ENCODE results near the gene ERFE. TPM values are rescaled to one million over a fixed set of nuclear protein-coding genes. Genes with fewer than 3 reads are reported as not detected.
A peak's percentile ranks its signal among the peaks of the same experiment; 100 is the strongest.

ERFE gene
- total RNA-seq, 4 donors from 2014 or later = 0.46 to 3.3 (median 1.3) TPM

DNA sequence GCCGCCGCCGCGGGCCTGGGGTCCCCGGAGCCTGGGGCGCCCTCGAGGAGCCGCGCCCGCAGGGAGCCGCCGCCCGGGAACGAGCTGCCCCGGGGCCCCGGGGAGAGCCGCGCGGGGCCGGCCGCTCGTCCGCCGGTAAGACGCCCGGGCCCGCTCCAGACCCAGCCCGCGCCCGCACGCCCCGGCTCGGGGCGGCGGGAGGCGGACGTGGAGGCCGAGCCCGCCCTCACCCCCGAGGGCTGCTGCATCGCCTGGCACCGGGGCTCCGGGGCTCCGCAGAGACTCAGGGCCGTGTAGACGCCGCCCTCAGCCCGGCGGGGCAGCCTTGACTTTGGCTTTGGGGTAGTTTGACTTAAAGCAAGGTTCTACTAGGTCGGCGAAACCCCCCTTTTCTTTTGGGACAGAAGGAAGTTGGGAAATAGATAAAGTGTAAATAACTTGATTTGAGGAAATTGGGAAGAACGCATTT is 335 bp downstream of the ERFE start:
- H3K27ac ChIP-seq = no peak overlapping the region
- in situ Hi-C loops (cut with MboI; ENCODE audit: low sequenced_read_pairs in 4 of 4) (no loop called here), intact Hi-C loops (cut with DNase I; ENCODE audit: low total_unique reads) (no loop called here)
- H3K4me1 ChIP-seq = peaks cover 17 to 18% of the 10 kb centered on the region in 2 donors
- DNase-seq = no peak
- no peaks in the 10 kb centered on the region for H3K9me3 ChIP-seq
- H3K4me3 ChIP-seq = peak overlapping the region in 3 of 4 donors; percentile 12 to 34 (median 32)
- peaks cover 8 to 16% (median 14%) of the 10 kb centered on the region in 3 donors for H3K27me3 ChIP-seq
- H3K36me3 ChIP-seq = no peaks in the 10 kb centered on the region
- ATAC-seq = peak in 1 of 2 donors; percentile 1
- TF ChIP-seq, protein P1, sequence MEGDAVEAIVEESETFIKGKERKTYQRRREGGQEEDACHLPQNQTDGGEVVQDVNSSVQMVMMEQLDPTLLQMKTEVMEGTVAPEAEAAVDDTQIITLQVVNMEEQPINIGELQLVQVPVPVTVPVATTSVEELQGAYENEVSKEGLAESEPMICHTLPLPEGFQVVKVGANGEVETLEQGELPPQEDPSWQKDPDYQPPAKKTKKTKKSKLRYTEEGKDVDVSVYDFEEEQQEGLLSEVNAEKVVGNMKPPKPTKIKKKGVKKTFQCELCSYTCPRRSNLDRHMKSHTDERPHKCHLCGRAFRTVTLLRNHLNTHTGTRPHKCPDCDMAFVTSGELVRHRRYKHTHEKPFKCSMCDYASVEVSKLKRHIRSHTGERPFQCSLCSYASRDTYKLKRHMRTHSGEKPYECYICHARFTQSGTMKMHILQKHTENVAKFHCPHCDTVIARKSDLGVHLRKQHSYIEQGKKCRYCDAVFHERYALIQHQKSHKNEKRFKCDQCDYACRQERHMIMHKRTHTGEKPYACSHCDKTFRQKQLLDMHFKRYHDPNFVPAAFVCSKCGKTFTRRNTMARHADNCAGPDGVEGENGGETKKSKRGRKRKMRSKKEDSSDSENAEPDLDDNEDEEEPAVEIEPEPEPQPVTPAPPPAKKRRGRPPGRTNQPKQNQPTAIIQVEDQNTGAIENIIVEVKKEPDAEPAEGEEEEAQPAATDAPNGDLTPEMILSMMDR (IDR thresholded peaks at IDR 0.05 in 4 of 5, conservative IDR thresholded peaks at IDR 0.05 in 1 of 5) = no peak
- no peak for TF ChIP-seq POLR2A (IDR thresholded peaks at IDR 0.05)

DNA sequence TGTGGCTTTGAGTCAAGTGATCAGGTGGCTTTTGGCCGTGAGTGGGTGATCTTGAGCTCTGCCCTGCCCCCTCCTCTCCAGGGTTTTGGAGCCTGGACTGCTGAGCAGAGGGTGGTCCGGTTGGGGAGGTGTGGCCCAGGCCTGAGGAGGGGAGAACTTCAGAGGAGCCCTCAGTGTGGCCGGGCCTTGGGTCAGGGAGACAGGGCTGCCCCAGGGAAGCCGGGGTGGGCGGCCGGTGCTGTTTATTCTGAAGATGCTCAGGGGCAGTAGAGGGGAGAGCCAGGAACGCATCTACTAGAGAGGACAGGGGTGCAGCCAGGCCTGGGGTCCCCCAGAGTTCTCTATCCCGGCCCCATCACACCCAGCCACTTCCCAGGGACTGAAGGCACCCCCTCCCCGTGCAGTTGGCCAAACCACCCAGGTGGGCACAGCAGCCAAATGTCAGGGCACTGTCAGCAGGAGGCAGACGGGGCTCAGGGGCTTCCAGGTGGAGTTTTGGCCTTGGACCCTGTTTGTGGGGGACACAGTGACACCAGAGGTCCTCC is 963 bp downstream of the ERFE start:
- peaks cover 8 to 16% (median 14%) of the 10 kb centered on the region in 3 donors for H3K27me3 ChIP-seq
- H3K9me3 ChIP-seq = no peaks in the 10 kb centered on the region
- in situ Hi-C loops (cut with MboI; ENCODE audit: low sequenced_read_pairs in 4 of 4) = no loop called here
- H3K4me3 ChIP-seq = peak overlapping the region in 2 of 4 donors; percentile 12 to 32
- no peak overlapping the region for H3K27ac ChIP-seq
- no peak for ATAC-seq
- DNase-seq = peak in 1 of 2 donors; percentile 17
- TF ChIP-seq, protein P1 (IDR thresholded peaks at IDR 0.05 in 4 of 5, conservative IDR thresholded peaks at IDR 0.05 in 1 of 5) = no peak
- no peak for TF ChIP-seq POLR2A (IDR thresholded peaks at IDR 0.05)
- no peaks in the 10 kb centered on the region for H3K36me3 ChIP-seq
- H3K4me1 ChIP-seq = peaks cover 16 to 18% of the 10 kb centered on the region in 2 donors
- intact Hi-C loops (cut with DNase I; ENCODE audit: low total_unique reads) = no loop called here

- peaks cover 9 to 12% of the 10 kb centered on the region in 2 donors for H3K4me1 ChIP-seq
- TF ChIP-seq, protein P1 (IDR thresholded peaks at IDR 0.05 in 4 of 5, conservative IDR thresholded peaks at IDR 0.05 in 1 of 5) = peak in 2 of 5 experiments; percentile 27 to 43
- no peak for TF ChIP-seq POLR2A (IDR thresholded peaks at IDR 0.05)
- no peak overlapping the region for H3K27ac ChIP-seq
- no peak for ATAC-seq
- peaks cover 8 to 16% (median 14%) of the 10 kb centered on the region in 3 donors for H3K27me3 ChIP-seq
- H3K9me3 ChIP-seq = no peaks in the 10 kb centered on the region
- no peak overlapping the region for H3K4me3 ChIP-seq
- intact Hi-C loops (cut with DNase I; ENCODE audit: low total_unique reads) = no loop called here
- H3K36me3 ChIP-seq = no peaks in the 10 kb centered on the region
- DNase-seq = peak in 1 of 2 donors; percentile 23
- in situ Hi-C loops (cut with MboI; ENCODE audit: low sequenced_read_pairs in 4 of 4) = no loop called here
Observed at GRCh38 chr2:238160206-238161129, 1.7 kb downstream of the ERFE start.

DNA sequence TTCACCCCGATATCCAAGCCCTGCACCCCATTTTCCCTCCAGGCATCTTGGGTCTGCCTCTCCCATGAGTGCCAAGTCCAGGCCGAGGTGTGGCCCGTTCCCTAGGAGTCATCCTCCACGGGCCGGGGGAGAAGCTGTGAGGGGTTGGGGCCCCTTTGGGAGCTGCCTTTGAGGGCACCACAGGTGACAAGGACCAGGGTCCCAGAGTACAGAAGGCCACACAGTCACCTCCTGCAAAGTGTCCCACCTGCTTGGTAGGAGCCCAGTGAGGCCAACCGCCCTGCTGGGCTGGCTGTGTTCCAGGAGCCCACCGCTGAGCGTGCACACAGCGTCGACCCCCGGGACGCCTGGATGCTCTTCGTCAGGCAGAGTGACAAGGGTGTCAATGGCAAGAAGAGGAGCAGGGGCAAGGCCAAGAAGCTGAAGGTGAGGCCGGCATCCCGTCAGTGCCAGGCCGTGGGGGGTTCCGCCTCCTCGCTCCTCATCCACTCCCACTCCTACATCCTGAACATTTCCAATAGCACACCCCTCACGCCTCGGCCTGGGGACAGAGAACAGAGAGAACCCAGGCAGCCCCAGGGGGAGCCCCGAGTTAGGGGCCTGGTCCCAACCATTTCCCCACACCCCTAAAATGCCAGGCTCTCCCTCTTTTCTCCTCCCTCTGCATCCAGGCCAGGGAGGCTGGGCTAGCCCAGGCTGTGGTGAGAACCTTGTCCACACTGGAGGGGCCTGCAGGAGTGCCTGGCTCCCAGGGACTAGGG is 2.7 kb downstream of the ERFE start:
- no peaks in the 10 kb centered on the region for H3K36me3 ChIP-seq
- no peak overlapping the region for H3K27ac ChIP-seq
- in situ Hi-C loops (cut with MboI; ENCODE audit: low sequenced_read_pairs in 4 of 4) = no loop called here
- peaks cover 8 to 16% (median 14%) of the 10 kb centered on the region in 3 donors for H3K27me3 ChIP-seq
- no peaks in the 10 kb centered on the region for H3K9me3 ChIP-seq
- no peak for ATAC-seq
- no peak overlapping the region for H3K4me3 ChIP-seq
- TF ChIP-seq POLR2A (IDR thresholded peaks at IDR 0.05) = no peak
- TF ChIP-seq, protein P1 (IDR thresholded peaks at IDR 0.05 in 4 of 5, conservative IDR thresholded peaks at IDR 0.05 in 1 of 5) = no peak
- peaks cover 11 to 21% of the 10 kb centered on the region in 2 donors for H3K4me1 ChIP-seq
- intact Hi-C loops (cut with DNase I; ENCODE audit: low total_unique reads) = no loop called here
- DNase-seq = no peak

Data from gastrocnemius medialis (tissue), 4 donors.